HCT116 (cell line): Measurements from ENCODE around the gene ATAD1. TPM values are rescaled to one million over a fixed set of nuclear protein-coding genes. Genes with fewer than 3 reads are reported as not detected.

Source experiments
- ATAC-seq: fragments of 200-7000 bp; cut with Tn5 transposase; 2 replicates; pipeline ENCODE4 v1.9.1; 2020; ENCODE audit warnings: mild to moderate bottlenecking, moderate library complexity
- BruUV-seq: library from RNA; stranded (reverse); fragments of 400-500 nt; replicated peaks from 2 replicates; lab custom pipeline; 2021; lab: Mats Ljungman, UMichigan
- CTCF ChIA-PET: fragments of 300-600 bp; sonication (Branson Sonifier 250); formaldehyde crosslinking; loops from one replicate; lab custom pipeline; 2021; ENCODE audit warnings: antibody characterized with exemption; lab: Charles Lee
- POLR2A ChIA-PET: fragments of 300-600, 350-600 bp; sonication (Branson Sonifier 250); formaldehyde crosslinking; loops from one replicate; lab custom pipeline; 2021; ENCODE audit warnings: antibody characterized with exemption; lab: Charles Lee
- RAD21 ChIA-PET, 2 experiments: fragments of 300-600 bp; sonication (Branson Sonifier 250); formaldehyde crosslinking; loops; one replicate each; lab custom pipeline; 2023; ENCODE audit warnings: low total read pairs in 2 of 2; ENCODE audit not compliant: uncharacterized antibody in 2 of 2, unreplicated experiment in 2 of 2, low non-redundant PET in 1 of 2; lab: Charles Lee
- DNase-seq: peaks from one replicate; pipeline ENCODE4 v3.0.0-alpha.2; 2010; ENCODE audit warnings: low read depth, low spot score
- H2AFZ ChIP-seq: fragments of 200-600 bp; shearing (Covaris generic), sonication (generic); 2 replicates; pipeline ENCODE4 v1.6.1; 2017; ENCODE audit warnings: low read depth, mixed run types, mixed read lengths, antibody characterized with exemption, low read length; ENCODE audit not compliant: poor library complexity, severe bottlenecking
- H3K27ac ChIP-seq: 2 replicates; pipeline ENCODE4 v1.5.1; 2012; ENCODE audit warnings: low read depth, low read length
- H3K27me3 ChIP-seq: fragments of 200-600 bp; sonication (generic); 2 replicates; pipeline ENCODE4 v1.6.1; 2016; ENCODE audit warnings: mixed run types, low read length, mixed read lengths; ENCODE audit not compliant: insufficient read depth
- H3K36me3 ChIP-seq, 2 experiments: fragments of 200-500 bp in 1 of 2; fragments of 200-600 bp in 1 of 2; sonication (Bioruptor generic) in 1 of 2; sonication (generic) in 1 of 2; 2 replicates each; pipeline versions ENCODE4 v1.5.1 to v1.6.1; 2014 to 2016; ENCODE audit warnings: low read length in 2 of 2, inconsistent platforms in 1 of 2, mixed read lengths in 1 of 2, mixed run types in 1 of 2; ENCODE audit not compliant: insufficient read depth in 2 of 2, control insufficient read depth in 1 of 2
- H3K4me1 ChIP-seq, 2 experiments: fragments of 200-600 bp in 1 of 2; sonication (generic) in 1 of 2; 2 replicates each; pipeline versions ENCODE4 v1.5.1 to v1.6.1; 2012 to 2017; ENCODE audit warnings: low read length in 2 of 2, inconsistent platforms in 1 of 2, mild to moderate bottlenecking in 1 of 2, mixed read lengths in 1 of 2, mixed run types in 1 of 2, moderate library complexity in 1 of 2; ENCODE audit not compliant: insufficient read depth in 2 of 2, control insufficient read depth in 1 of 2
- H3K4me2 ChIP-seq: fragments of 200-600 bp; sonication (generic); 2 replicates; pipeline ENCODE4 v1.6.1; 2017; ENCODE audit warnings: mixed run types, low read length, mixed read lengths
- H3K4me3 ChIP-seq, 2 experiments: fragments of 200-600 bp in 1 of 2; sonication (generic) in 1 of 2; replicated peaks in 1 of 2; 2 replicates each; pipeline ENCODE4 v1.5.1; 2011 to 2016; ENCODE audit warnings: low read length in 2 of 2, control low read depth in 1 of 2, low read depth in 1 of 2, mild to moderate bottlenecking in 1 of 2, mixed read lengths in 1 of 2, mixed run types in 1 of 2
- H3K79me2 ChIP-seq: fragments of 200-600 bp; sonication (generic); 2 replicates; pipeline ENCODE4 v1.6.1; 2017; ENCODE audit warnings: mild to moderate bottlenecking, mixed run types, low read length, moderate library complexity, mixed read lengths; ENCODE audit not compliant: insufficient read depth
- H3K9ac ChIP-seq: fragments of 200-600 bp; sonication (generic); 2 replicates; pipeline ENCODE4 v1.6.1; 2016; ENCODE audit warnings: low read length, mixed read lengths
- H3K9me2 ChIP-seq: fragments of 200-600 bp; sonication (generic), shearing (Covaris generic); 2 replicates; pipeline ENCODE4 v1.6.1; 2017; ENCODE audit warnings: mixed run types, mild to moderate bottlenecking, moderate library complexity; ENCODE audit not compliant: insufficient read depth
- H3K9me3 ChIP-seq, 2 experiments: fragments of 200-500 bp in 1 of 2; fragments of 200-600 bp in 1 of 2; sonication (Bioruptor generic) in 1 of 2; sonication (generic) in 1 of 2; 2 replicates each; pipeline ENCODE4 v1.6.1; 2014 to 2017; ENCODE audit warnings: low read length in 2 of 2, mixed read lengths in 2 of 2, inconsistent platforms in 1 of 2, low read depth in 1 of 2, mild to moderate bottlenecking in 1 of 2, mixed run types in 1 of 2, moderate library complexity in 1 of 2; ENCODE audit not compliant: control insufficient read depth in 1 of 2, insufficient read depth in 1 of 2
- H4K20me1 ChIP-seq: fragments of 200-600 bp; sonication (generic), shearing (Covaris generic); 2 replicates; pipeline ENCODE4 v1.6.1; 2017; ENCODE audit warnings: mixed run types, mild to moderate bottlenecking, moderate library complexity; ENCODE audit not compliant: insufficient read depth
- CBX3 ChIP-seq: IDR thresholded peaks from 2 replicates; pipeline ENCODE4 v1.6.1; 2012; ENCODE audit warnings: low read depth
- CEBPB ChIP-seq: IDR thresholded peaks from 2 replicates; pipeline ENCODE4 v1.6.1; 2012; ENCODE audit warnings: low read depth
- ELF1 ChIP-seq: IDR thresholded peaks from 2 replicates; pipeline ENCODE4 v1.6.1; 2012; ENCODE audit warnings: low read depth, borderline replicate concordance
- EZH2 ChIP-seq: fragments of 200-600 bp; sonication (generic); IDR thresholded peaks from 2 replicates; pipeline ENCODE4 v1.6.1; 2017; ENCODE audit warnings: antibody characterized with exemption, mixed run types
- FOSL1 ChIP-seq: IDR thresholded peaks from 2 replicates; pipeline ENCODE4 v1.6.1; 2012; ENCODE audit warnings: low read depth
- POLR2A ChIP-seq: IDR thresholded peaks from 2 replicates; pipeline ENCODE4 v1.7.0; 2011; ENCODE audit warnings: borderline replicate concordance; ENCODE audit not compliant: insufficient read depth, insufficient read length; ENCODE audit errors: extremely low read depth
- POLR2AphosphoS5 ChIP-seq: IDR thresholded peaks from 2 replicates; pipeline ENCODE4 v1.6.1; 2011; ENCODE audit warnings: mild to moderate bottlenecking, low read depth, low read length, moderate library complexity
- SIN3A ChIP-seq: IDR thresholded peaks from 2 replicates; pipeline ENCODE4 v1.6.1; 2012; ENCODE audit warnings: low read depth
- SP1 ChIP-seq: IDR thresholded peaks from 2 replicates; pipeline ENCODE4 v1.6.1; 2012; ENCODE audit warnings: low read depth
- TCF7L2 ChIP-seq: IDR thresholded peaks from 2 replicates; pipeline ENCODE4 v1.7.0; 2011; ENCODE audit warnings: borderline replicate concordance, inconsistent platforms; ENCODE audit not compliant: insufficient read depth, insufficient read length; ENCODE audit errors: extremely low read depth
- YY1 ChIP-seq: IDR thresholded peaks from 2 replicates; pipeline ENCODE4 v1.6.1; 2011; ENCODE audit warnings: low read length, low read depth, moderate library complexity, mild to moderate bottlenecking; ENCODE audit not compliant: insufficient replicate concordance; ENCODE audit errors: extremely low read depth
- ZFX ChIP-seq: fragments of 450-650 bp; IDR thresholded peaks from 2 replicates; pipeline ENCODE4 v1.6.1; 2017
- intact Hi-C: fragments of 100-400 bp; cut with micrococcal nuclease; formaldehyde crosslinking; loops from 2 replicates; pipeline ENCODE4 v1.10.0; 2022
- total RNA-seq: library from RNA; stranded (reverse); gene quantifications from one replicate; pipeline ENCODE4 v1.2.1, GENCODE V29; 2021; ENCODE audit not compliant: unreplicated experiment
- TF ChIP-seq, protein P1 (sequence below): IDR thresholded peaks from 2 replicates; pipeline ENCODE4 v1.6.1; 2011; ENCODE audit warnings: mild to moderate bottlenecking, low read length, moderate library complexity; ENCODE audit not compliant: insufficient replicate concordance; ENCODE audit errors: extremely low read depth
- TF ChIP-seq, protein P2 (sequence below): IDR thresholded peaks from 2 replicates; pipeline ENCODE4 v1.6.1; 2012
- TF ChIP-seq, protein P3 (sequence below): IDR thresholded peaks from 2 replicates; pipeline ENCODE4 v1.6.1; 2012
- TF ChIP-seq, protein P4 (sequence below), 3 experiments: fragments of 200-600 bp in 1 of 3; sonication (generic) in 1 of 3; IDR thresholded peaks in 2 of 3; conservative IDR thresholded peaks in 1 of 3; 2 replicates each; pipeline ENCODE4 v1.5.1; 2012 to 2017; ENCODE audit warnings: low read depth in 2 of 3, low read length in 2 of 3, antibody characterized with exemption in 1 of 3, borderline replicate concordance in 1 of 3, control low read depth in 1 of 3, mild to moderate bottlenecking in 1 of 3, mixed read lengths in 1 of 3, mixed run types in 1 of 3, moderate library complexity in 1 of 3; ENCODE audit not compliant: insufficient read depth in 1 of 3

ATAD1 gene
- total RNA-seq, 1 experiment from 2014 or later = 66.4 TPM

DNA sequence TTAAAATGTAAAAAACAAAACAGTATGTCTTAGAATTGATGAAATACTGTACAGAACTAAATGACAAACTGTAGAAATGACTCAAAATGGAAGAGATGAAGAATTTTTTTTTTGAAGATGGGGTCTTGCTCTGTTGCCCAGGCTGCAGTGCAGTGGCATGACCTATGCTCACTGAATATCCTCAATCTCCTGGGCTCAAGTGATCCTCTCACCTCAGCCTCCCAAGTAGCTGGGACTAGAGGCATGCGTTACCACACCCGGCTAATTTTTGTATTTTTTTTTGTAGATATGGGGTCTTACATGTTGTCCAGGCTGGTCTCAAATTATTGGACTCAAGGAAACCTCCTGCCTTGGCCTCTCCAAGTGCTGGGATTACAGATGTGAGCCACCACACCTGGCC, 36.5 kb downstream of the ATAD1 start:
- ChIA-PET RAD21 (no interaction called here), CTCF (no interaction called here), POLR2A (no interaction called here)
- intact Hi-C loops = no loop called here
- H2AFZ ChIP-seq = no peak overlapping the region
- peaks cover 70% of the 10 kb centered on the region for H3K79me2 ChIP-seq
- H3K4me1 ChIP-seq = no peaks in the 10 kb centered on the region
- no peak overlapping the region for H3K27ac ChIP-seq
- no TSS peak for BruUV-seq
- no peak overlapping the region for H3K4me2 ChIP-seq
- no peak for DNase-seq
- H3K27me3 ChIP-seq = no peaks in the 10 kb centered on the region
- H4K20me1 ChIP-seq = peaks cover 5% of the 10 kb centered on the region; the same call in 1 of the 2 replicates
- H3K9me3 ChIP-seq = no peaks in the 10 kb centered on the region
- no peaks in the 10 kb centered on the region for H3K9me2 ChIP-seq
- no peak overlapping the region for H3K4me3 ChIP-seq
- H3K36me3 ChIP-seq = peaks cover 6 to 16% of the 10 kb centered on the region in 2 experiments; a peak in 3 of 4 replicates
- no peak for ATAC-seq
- no peak overlapping the region for H3K9ac ChIP-seq
- no peak for TF ChIP-seq POLR2AphosphoS5

DNA sequence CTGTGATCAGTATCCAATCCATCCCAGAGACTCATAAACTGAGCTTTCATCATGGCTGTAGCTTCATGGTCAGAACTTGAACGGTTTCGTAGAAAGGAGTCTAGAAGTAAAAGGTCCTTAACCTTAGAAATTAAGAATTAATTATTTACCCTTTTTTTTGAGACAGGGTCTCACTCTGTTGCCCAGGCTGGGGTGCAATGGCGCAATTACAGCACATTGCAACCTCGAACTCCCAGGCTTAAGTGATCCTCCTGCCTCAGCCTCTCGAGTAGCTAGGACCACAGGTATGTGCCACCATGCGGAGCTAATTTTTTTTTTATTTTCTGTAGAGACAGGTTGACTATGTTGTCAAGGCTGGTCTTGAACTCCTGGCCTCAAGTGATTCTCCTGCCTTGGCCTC, 41.7 kb downstream of the ATAD1 start:
- ATAC-seq = no peak
- Histone ChIP-seq H3K4me2 (no peak overlapping the region), H3K27me3 (no peaks in the 10 kb centered on the region), H3K9me3 (no peaks in the 10 kb centered on the region), H4K20me1 (peaks cover 5% of the 10 kb centered on the region; the same call in 1 of the 2 replicates), H3K4me3 (no peak overlapping the region), H3K27ac (no peak overlapping the region)
- no peak for DNase-seq
- no peak for TF ChIP-seq CEBPB
- no peak for TF ChIP-seq EZH2
- TF ChIP-seq, protein P1, sequence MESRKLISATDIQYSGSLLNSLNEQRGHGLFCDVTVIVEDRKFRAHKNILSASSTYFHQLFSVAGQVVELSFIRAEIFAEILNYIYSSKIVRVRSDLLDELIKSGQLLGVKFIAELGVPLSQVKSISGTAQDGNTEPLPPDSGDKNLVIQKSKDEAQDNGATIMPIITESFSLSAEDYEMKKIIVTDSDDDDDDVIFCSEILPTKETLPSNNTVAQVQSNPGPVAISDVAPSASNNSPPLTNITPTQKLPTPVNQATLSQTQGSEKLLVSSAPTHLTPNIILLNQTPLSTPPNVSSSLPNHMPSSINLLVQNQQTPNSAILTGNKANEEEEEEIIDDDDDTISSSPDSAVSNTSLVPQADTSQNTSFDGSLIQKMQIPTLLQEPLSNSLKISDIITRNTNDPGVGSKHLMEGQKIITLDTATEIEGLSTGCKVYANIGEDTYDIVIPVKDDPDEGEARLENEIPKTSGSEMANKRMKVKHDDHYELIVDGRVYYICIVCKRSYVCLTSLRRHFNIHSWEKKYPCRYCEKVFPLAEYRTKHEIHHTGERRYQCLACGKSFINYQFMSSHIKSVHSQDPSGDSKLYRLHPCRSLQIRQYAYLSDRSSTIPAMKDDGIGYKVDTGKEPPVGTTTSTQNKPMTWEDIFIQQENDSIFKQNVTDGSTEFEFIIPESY = no peak
- no peak for TF ChIP-seq ZFX
- TF ChIP-seq SIN3A = no peak
- no peak for TF ChIP-seq ELF1
- no peak for TF ChIP-seq POLR2A
- TF ChIP-seq, protein P2, sequence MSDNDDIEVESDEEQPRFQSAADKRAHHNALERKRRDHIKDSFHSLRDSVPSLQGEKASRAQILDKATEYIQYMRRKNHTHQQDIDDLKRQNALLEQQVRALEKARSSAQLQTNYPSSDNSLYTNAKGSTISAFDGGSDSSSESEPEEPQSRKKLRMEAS = no peak
- TF ChIP-seq, protein P3, sequence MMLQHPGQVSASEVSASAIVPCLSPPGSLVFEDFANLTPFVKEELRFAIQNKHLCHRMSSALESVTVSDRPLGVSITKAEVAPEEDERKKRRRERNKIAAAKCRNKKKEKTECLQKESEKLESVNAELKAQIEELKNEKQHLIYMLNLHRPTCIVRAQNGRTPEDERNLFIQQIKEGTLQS = no peak
- no peak for TF ChIP-seq SP1
- no peak for TF ChIP-seq YY1
- no peak for TF ChIP-seq CBX3
- TF ChIP-seq FOSL1 = no peak
- no peak for TF ChIP-seq TCF7L2
- TF ChIP-seq, protein P4, sequence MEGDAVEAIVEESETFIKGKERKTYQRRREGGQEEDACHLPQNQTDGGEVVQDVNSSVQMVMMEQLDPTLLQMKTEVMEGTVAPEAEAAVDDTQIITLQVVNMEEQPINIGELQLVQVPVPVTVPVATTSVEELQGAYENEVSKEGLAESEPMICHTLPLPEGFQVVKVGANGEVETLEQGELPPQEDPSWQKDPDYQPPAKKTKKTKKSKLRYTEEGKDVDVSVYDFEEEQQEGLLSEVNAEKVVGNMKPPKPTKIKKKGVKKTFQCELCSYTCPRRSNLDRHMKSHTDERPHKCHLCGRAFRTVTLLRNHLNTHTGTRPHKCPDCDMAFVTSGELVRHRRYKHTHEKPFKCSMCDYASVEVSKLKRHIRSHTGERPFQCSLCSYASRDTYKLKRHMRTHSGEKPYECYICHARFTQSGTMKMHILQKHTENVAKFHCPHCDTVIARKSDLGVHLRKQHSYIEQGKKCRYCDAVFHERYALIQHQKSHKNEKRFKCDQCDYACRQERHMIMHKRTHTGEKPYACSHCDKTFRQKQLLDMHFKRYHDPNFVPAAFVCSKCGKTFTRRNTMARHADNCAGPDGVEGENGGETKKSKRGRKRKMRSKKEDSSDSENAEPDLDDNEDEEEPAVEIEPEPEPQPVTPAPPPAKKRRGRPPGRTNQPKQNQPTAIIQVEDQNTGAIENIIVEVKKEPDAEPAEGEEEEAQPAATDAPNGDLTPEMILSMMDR (IDR thresholded peaks at IDR 0.05 in 2 of 3, conservative IDR thresholded peaks at IDR 0.05 in 1 of 3; ENCODE audit: borderline replicate concordance in 1 of 3, insufficient read depth in 1 of 3, low read depth in 2 of 3, low read length in 2 of 3) = no peak
- TF ChIP-seq, all 23 proteins: peak for 0
- intact Hi-C loops = loop anchor here (10.0 kb wide), 1 partner anchor 242 kb away; no protein-coding TSS in a partner anchor
- ChIA-PET CTCF (no interaction called here), POLR2A (no interaction called here), RAD21 (no interaction called here)
- H3K79me2 ChIP-seq = peaks cover 41% of the 10 kb centered on the region
- no peak overlapping the region for H3K9ac ChIP-seq
- no peaks in the 10 kb centered on the region for H3K4me1 ChIP-seq
- H3K36me3 ChIP-seq = peaks cover 3 to 9% of the 10 kb centered on the region in 2 experiments; a peak in 2 of 4 replicates
- no peaks in the 10 kb centered on the region for H3K9me2 ChIP-seq
- BruUV-seq = no TSS peak
- H2AFZ ChIP-seq = no peak overlapping the region
